Uterus (tissue), 4 donors: ENCODE results near the gene CERS5. TPM values are rescaled to one million over a fixed set of nuclear protein-coding genes. Genes with fewer than 3 reads are reported as not detected.

Source experiments
- DNase-seq, 2 donors: peaks; one replicate each; pipeline ENCODE4 v3.0.0-alpha.2; 2019 to 2020
- H3K27ac ChIP-seq, 2 donors: fragments of 200-600 bp; sonication (generic); 1 replicate in 1 of 2; 2 replicates in 1 of 2; pipeline ENCODE4 v1.5.1; 2016 to 2018
- H3K27me3 ChIP-seq, 2 donors: fragments of 200-600 bp; sonication (generic); one replicate each; pipeline ENCODE4 v1.5.1; 2018 to 2019; ENCODE audit warnings: control low read depth in 1 of 2
- H3K36me3 ChIP-seq, 2 donors: fragments of 200-600 bp; sonication (generic); one replicate each; pipeline ENCODE4 v1.5.1; 2019; ENCODE audit warnings: control low read depth in 1 of 2
- H3K4me1 ChIP-seq, 2 donors: fragments of 200-600 bp; sonication (generic); one replicate each; pipeline ENCODE4 v1.5.1; 2018 to 2019; ENCODE audit warnings: control low read depth in 1 of 2
- H3K4me3 ChIP-seq, 2 donors: fragments of 200-600 bp; sonication (generic); 1 replicate in 1 of 2; 2 replicates in 1 of 2; pipeline ENCODE4 v1.5.1; 2018 to 2019; ENCODE audit warnings: mild to moderate bottlenecking in 1 of 2
- H3K9me3 ChIP-seq, 2 donors: fragments of 200-600 bp; sonication (generic); one replicate each; pipeline ENCODE4 v1.5.1; 2019; ENCODE audit warnings: control low read depth in 1 of 2
- CTCF ChIP-seq, 4 experiments: fragments of 200-600 bp in 2 of 4; fragments of 450-650 bp in 2 of 4; sonication (generic) in 2 of 4; IDR thresholded peaks; one replicate each; pipeline ENCODE4 v1.5.1; 2016 to 2019; ENCODE audit warnings: antibody characterized with exemption in 4 of 4, mild to moderate bottlenecking in 2 of 4, moderate library complexity in 1 of 4
- POLR2A ChIP-seq, 2 donors: fragments of 450-650 bp; IDR thresholded peaks; one replicate each; pipeline ENCODE4 v1.6.1; 2016; ENCODE audit warnings: antibody characterized with exemption in 2 of 2, mild to moderate bottlenecking in 1 of 2, moderate library complexity in 1 of 2
- intact Hi-C: fragments of 100-400 bp; cut with DNase I; formaldehyde crosslinking; loops from one replicate; pipeline ENCODE4 v1.15.1; 2023; ENCODE audit warnings: low total_unique reads
- total RNA-seq, 4 donors: library from RNA; depleted of rRNA in 3 of 4; stranded (reverse); fragments of >200 nt in 3 of 4; gene quantifications; one replicate each; pipeline versions ENCODE4 v1.1.0 to v1.2.4, GENCODE V29; 2014 to 2023
- donor health status: DM: yes; HTN: yes; CAD: no.

CERS5 gene
- total RNA-seq, 4 donors from 2014 or later: 9.1 to 73.9 (median 40.5) TPM

- intact Hi-C loops: no loop called here
- Histone ChIP-seq H3K36me3 (no peaks in the 10 kb centered on the region), H3K27me3 (no peaks in the 10 kb centered on the region), H3K4me1 (no peaks in the 10 kb centered on the region), H3K27ac (no peak overlapping the region), H3K9me3 (no peaks in the 10 kb centered on the region), H3K4me3 (no peak overlapping the region)
- TF ChIP-seq POLR2A (IDR thresholded peaks at IDR 0.05): no peak
- no peak for TF ChIP-seq CTCF (IDR thresholded peaks at IDR 0.05)
- DNase-seq: no peak
Observed at GRCh38 chr12:50129290-50129689, 37.9 kb downstream of the CERS5 start.

GRCh38 chr12:50127546-50127945 is 39.6 kb downstream of the CERS5 start:
- Histone ChIP-seq H3K36me3 (no peaks in the 10 kb centered on the region), H3K4me3 (no peak overlapping the region), H3K27ac (no peak overlapping the region), H3K4me1 (no peaks in the 10 kb centered on the region), H3K27me3 (no peaks in the 10 kb centered on the region), H3K9me3 (no peaks in the 10 kb centered on the region)
- DNase-seq: no peak
- intact Hi-C loops: no loop called here
- TF ChIP-seq CTCF (IDR thresholded peaks at IDR 0.05) (no peak), POLR2A (IDR thresholded peaks at IDR 0.05) (no peak)

- Histone ChIP-seq H3K36me3 (no peaks in the 10 kb centered on the region), H3K27ac (no peak overlapping the region), H3K9me3 (no peaks in the 10 kb centered on the region), H3K27me3 (no peaks in the 10 kb centered on the region), H3K4me3 (no peak overlapping the region), H3K4me1 (no peaks in the 10 kb centered on the region)
- intact Hi-C loops: no loop called here
- no peak for DNase-seq
- TF ChIP-seq CTCF (IDR thresholded peaks at IDR 0.05) (no peak), POLR2A (IDR thresholded peaks at IDR 0.05) (no peak)
Observed at GRCh38 chr12:50123203-50123602, 44.0 kb downstream of the CERS5 start.

- Histone ChIP-seq H3K27ac (no peak overlapping the region), H3K9me3 (no peaks in the 10 kb centered on the region), H3K4me1 (peaks cover 0 to 3% of the 10 kb centered on the region in 2 donors), H3K36me3 (no peaks in the 10 kb centered on the region), H3K4me3 (no peak overlapping the region), H3K27me3 (no peaks in the 10 kb centered on the region)
- no peak for TF ChIP-seq CTCF (IDR thresholded peaks at IDR 0.05)
- no peak for TF ChIP-seq POLR2A (IDR thresholded peaks at IDR 0.05)
- DNase-seq: no peak
- intact Hi-C loops: no loop called here
Observed at GRCh38 chr12:50121641-50122040, 45.5 kb downstream of the CERS5 start.

- intact Hi-C loops: no loop called here
- DNase-seq: peak in 1 of 2 donors; percentile 4
- peaks cover 0 to 3% of the 10 kb centered on the region in 2 donors for H3K4me1 ChIP-seq
- H3K9me3 ChIP-seq: no peaks in the 10 kb centered on the region
- no peak overlapping the region for H3K27ac ChIP-seq
- TF ChIP-seq POLR2A (IDR thresholded peaks at IDR 0.05) (no peak), CTCF (IDR thresholded peaks at IDR 0.05) (no peak)
- no peak overlapping the region for H3K4me3 ChIP-seq
- no peaks in the 10 kb centered on the region for H3K36me3 ChIP-seq
- H3K27me3 ChIP-seq: no peaks in the 10 kb centered on the region
Observed at GRCh38 chr12:50120953-50121352, 46.2 kb downstream of the CERS5 start.
